Measurements from ENCODE around the gene MAP3K12. TPM values are rescaled to one million over a fixed set of nuclear protein-coding genes. Genes with fewer than 3 reads are reported as not detected.

MAP3K12 gene
- total and polyA plus RNA-seq, 2 donors from 2014 or later: 15.2 to 21.8 TPM

GRCh38 chr12:53431187-53431586 lies 68.1 kb downstream of the MAP3K12 start:
- no peak for FAIRE-seq
- no peaks in the 10 kb centered on the region for H3K36me3 ChIP-seq (ENCODE audit: control insufficient read depth in 2 of 3, insufficient read depth in 3 of 3, low read length in 3 of 3)
- no peaks in the 10 kb centered on the region for H3K4me1 ChIP-seq (ENCODE audit: control insufficient read depth in 2 of 3, insufficient read depth in 2 of 3, low read depth in 1 of 3, low read length in 3 of 3)
- H3K27me3 ChIP-seq (ENCODE audit: control insufficient read depth, insufficient read depth, low read length): no peaks in the 10 kb centered on the region
- peak in 1 of 5 donors; percentile 48 for DNase-seq
- no peaks in the 10 kb centered on the region for H3K9me3 ChIP-seq (ENCODE audit: control insufficient read depth in 2 of 3, insufficient read depth in 1 of 3, low read length in 3 of 3)
- H3K27ac ChIP-seq (ENCODE audit: low read depth in 2 of 2, low read length in 2 of 2): no peak overlapping the region
- H3K9ac ChIP-seq (ENCODE audit: low read length in 3 of 3): no peak overlapping the region
- intact Hi-C loops (cut with DNase I): no loop called here
- no peak overlapping the region for H3K4me3 ChIP-seq (ENCODE audit: low read length in 3 of 3)
- no peak for TF ChIP-seq CTCF (IDR thresholded peaks at IDR 0.05; ENCODE audit: borderline replicate concordance, extremely low read depth, insufficient read depth)

- Histone ChIP-seq H3K36me3 (ENCODE audit: control insufficient read depth in 2 of 3, insufficient read depth in 3 of 3, low read length in 3 of 3) (no peaks in the 10 kb centered on the region), H3K9ac (ENCODE audit: low read length in 3 of 3) (no peak overlapping the region), H3K9me3 (ENCODE audit: control insufficient read depth in 2 of 3, insufficient read depth in 1 of 3, low read length in 3 of 3) (no peaks in the 10 kb centered on the region), H3K27ac (ENCODE audit: low read depth in 2 of 2, low read length in 2 of 2) (no peak overlapping the region), H3K4me1 (ENCODE audit: control insufficient read depth in 2 of 3, insufficient read depth in 2 of 3, low read depth in 1 of 3, low read length in 3 of 3) (no peaks in the 10 kb centered on the region), H3K4me3 (ENCODE audit: low read length in 3 of 3) (no peak overlapping the region), H3K27me3 (ENCODE audit: control insufficient read depth, insufficient read depth, low read length) (no peaks in the 10 kb centered on the region)
- intact Hi-C loops (cut with DNase I): no loop called here
- DNase-seq (peak in 1 of 5 donors; percentile 33), FAIRE-seq (no peak)
- TF ChIP-seq CTCF (IDR thresholded peaks at IDR 0.05; ENCODE audit: borderline replicate concordance, extremely low read depth, insufficient read depth): no peak
Observed at GRCh38 chr12:53430116-53430515, 69.1 kb downstream of the MAP3K12 start.

Other genes starting within 250 kb of the MAP3K12 start
- 1.5 TPM for gene ESPL1, start 231.2 kb downstream of the MAP3K12 start, total RNA-seq
- gene ESPL1, start 231.2 kb downstream of the MAP3K12 start, polyA plus RNA-seq (ENCODE audit: insufficient read depth, low read depth, low replicate concordance): 2.9 TPM
- 439 TPM for gene PFDN5, start 203.9 kb downstream of the MAP3K12 start, total RNA-seq
- 1,405 TPM for gene PFDN5, start 203.9 kb downstream of the MAP3K12 start, polyA plus RNA-seq (ENCODE audit: insufficient read depth, low read depth, low replicate concordance)
- 49.0 TPM for gene MYG1, start 199.8 kb downstream of the MAP3K12 start, total RNA-seq
- gene MYG1, start 199.8 kb downstream of the MAP3K12 start, polyA plus RNA-seq (ENCODE audit: insufficient read depth, low read depth, low replicate concordance): 105 TPM
- gene AAAS, start 177.8 kb downstream of the MAP3K12 start, total RNA-seq: 46.2 TPM
- gene AAAS, start 177.8 kb downstream of the MAP3K12 start, polyA plus RNA-seq (ENCODE audit: insufficient read depth, low read depth, low replicate concordance): 43.4 TPM
- not detected for gene SP7, start 163.1 kb downstream of the MAP3K12 start, total RNA-seq
- gene SP7, start 163.1 kb downstream of the MAP3K12 start, polyA plus RNA-seq (ENCODE audit: insufficient read depth, low read depth, low replicate concordance): not detected
- gene SP1, start 119.3 kb downstream of the MAP3K12 start, total RNA-seq: 126 TPM
- gene SP1, start 119.3 kb downstream of the MAP3K12 start, polyA plus RNA-seq (ENCODE audit: insufficient read depth, low read depth, low replicate concordance): 15.1 TPM
- not detected for gene AMHR2, start 75.6 kb downstream of the MAP3K12 start, total RNA-seq
- not detected for gene AMHR2, start 75.6 kb downstream of the MAP3K12 start, polyA plus RNA-seq (ENCODE audit: insufficient read depth, low read depth, low replicate concordance)
- gene PRR13, start 57.7 kb downstream of the MAP3K12 start, total RNA-seq: 226 TPM
- gene PRR13, start 57.7 kb downstream of the MAP3K12 start, polyA plus RNA-seq (ENCODE audit: insufficient read depth, low read depth, low replicate concordance): 889 TPM
- gene PCBP2, start 47.4 kb downstream of the MAP3K12 start, total RNA-seq: 732 TPM
- gene PCBP2, start 47.4 kb downstream of the MAP3K12 start, polyA plus RNA-seq (ENCODE audit: insufficient read depth, low read depth, low replicate concordance): 597 TPM
- 32.5 TPM for gene TARBP2, start 1.8 kb upstream of the MAP3K12 start, total RNA-seq
- 36.3 TPM for gene TARBP2, start 1.8 kb upstream of the MAP3K12 start, polyA plus RNA-seq (ENCODE audit: insufficient read depth, low read depth, low replicate concordance)
- not detected for gene NPFF, start 8.0 kb upstream of the MAP3K12 start, total RNA-seq
- gene NPFF, start 8.0 kb upstream of the MAP3K12 start, polyA plus RNA-seq (ENCODE audit: insufficient read depth, low read depth, low replicate concordance): 1.3 TPM
- 54.7 TPM for gene ATF7, start 126.9 kb upstream of the MAP3K12 start, total RNA-seq
- gene ATF7, start 126.9 kb upstream of the MAP3K12 start, polyA plus RNA-seq (ENCODE audit: insufficient read depth, low read depth, low replicate concordance): 16.2 TPM
- 271 TPM for gene ATP5MC2, start 176.6 kb upstream of the MAP3K12 start, total RNA-seq
- gene ATP5MC2, start 176.6 kb upstream of the MAP3K12 start, polyA plus RNA-seq (ENCODE audit: insufficient read depth, low read depth, low replicate concordance): 939 TPM
- gene CALCOCO1, start 228.0 kb upstream of the MAP3K12 start, total RNA-seq: 109 TPM
- 82.2 TPM for gene CALCOCO1, start 228.0 kb upstream of the MAP3K12 start, polyA plus RNA-seq (ENCODE audit: insufficient read depth, low read depth, low replicate concordance)

All from kidney (tissue), 14 donors.